ENCODE data around the gene ACADS.

ACADS gene

DNA sequence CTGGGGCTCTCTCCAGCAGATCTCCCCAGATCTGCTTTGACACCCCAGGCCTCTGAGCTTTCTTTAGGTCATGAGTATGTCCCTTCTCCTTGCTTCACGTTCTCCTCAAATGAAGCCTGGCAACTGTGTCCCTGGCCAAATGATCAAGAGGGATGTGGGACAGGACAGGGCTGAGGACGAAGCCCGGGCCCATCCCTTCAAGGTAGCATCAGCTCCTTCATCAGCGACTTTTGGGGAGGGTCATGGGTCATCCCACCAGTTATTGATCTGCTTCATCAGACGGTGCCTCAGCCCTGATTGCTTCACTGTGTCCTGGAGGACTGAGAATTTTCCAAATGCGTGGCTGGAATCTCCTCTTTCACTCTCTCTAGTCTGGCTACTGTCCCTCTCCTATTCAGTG lies 32.3 kb downstream of the ACADS start:
- DNase-seq (ENCODE audit: low read depth) = no peak
- H3K4me3 ChIP-seq (ENCODE audit: low read length) = no peak overlapping the region
- TF ChIP-seq, protein P1, sequence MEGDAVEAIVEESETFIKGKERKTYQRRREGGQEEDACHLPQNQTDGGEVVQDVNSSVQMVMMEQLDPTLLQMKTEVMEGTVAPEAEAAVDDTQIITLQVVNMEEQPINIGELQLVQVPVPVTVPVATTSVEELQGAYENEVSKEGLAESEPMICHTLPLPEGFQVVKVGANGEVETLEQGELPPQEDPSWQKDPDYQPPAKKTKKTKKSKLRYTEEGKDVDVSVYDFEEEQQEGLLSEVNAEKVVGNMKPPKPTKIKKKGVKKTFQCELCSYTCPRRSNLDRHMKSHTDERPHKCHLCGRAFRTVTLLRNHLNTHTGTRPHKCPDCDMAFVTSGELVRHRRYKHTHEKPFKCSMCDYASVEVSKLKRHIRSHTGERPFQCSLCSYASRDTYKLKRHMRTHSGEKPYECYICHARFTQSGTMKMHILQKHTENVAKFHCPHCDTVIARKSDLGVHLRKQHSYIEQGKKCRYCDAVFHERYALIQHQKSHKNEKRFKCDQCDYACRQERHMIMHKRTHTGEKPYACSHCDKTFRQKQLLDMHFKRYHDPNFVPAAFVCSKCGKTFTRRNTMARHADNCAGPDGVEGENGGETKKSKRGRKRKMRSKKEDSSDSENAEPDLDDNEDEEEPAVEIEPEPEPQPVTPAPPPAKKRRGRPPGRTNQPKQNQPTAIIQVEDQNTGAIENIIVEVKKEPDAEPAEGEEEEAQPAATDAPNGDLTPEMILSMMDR (conservative IDR thresholded peaks at IDR 0.05; ENCODE audit: low read length) = no peak

DNA sequence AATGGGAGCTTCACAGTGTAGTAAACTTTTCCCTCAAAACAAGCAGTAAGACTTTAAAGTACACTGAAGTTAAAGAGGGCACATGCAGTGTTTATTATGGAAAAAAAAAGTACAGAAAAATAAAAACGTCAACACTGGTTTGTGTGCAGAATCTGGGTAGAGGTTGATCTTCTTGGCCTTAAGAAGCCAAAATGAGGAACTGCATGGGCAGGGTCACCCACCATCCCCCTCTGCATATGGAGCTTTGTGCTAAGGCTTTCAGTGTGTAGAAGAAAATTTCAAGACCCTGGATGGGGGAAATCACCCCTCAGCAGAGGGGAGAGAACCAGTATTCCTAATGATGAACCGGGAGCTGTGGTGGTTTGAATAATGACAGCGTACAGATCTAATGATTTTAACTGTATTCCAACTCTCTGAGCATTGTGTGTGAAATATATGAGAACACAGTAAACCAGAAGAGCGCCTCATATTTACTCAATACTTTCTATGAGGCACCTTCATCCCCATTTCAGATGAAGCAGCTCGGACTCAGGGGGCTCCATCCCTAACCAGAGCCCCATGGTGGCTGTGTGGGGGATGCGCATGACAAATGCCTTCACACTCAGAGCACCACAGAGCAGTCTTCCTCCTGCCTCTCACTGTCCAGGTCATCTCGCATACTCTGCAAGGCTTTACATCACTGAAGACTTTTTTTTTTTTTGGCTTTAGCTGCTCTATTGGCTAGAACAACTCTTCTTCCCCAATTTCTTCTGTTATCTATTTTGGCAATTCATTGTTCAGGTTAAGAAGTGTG lies 33.4 kb downstream of the ACADS start:
- no peak for DNase-seq (ENCODE audit: low read depth)
- H3K4me3 ChIP-seq (ENCODE audit: low read length) = no peak overlapping the region
- TF ChIP-seq, protein P1 (conservative IDR thresholded peaks at IDR 0.05; ENCODE audit: low read length) = no peak

DNA sequence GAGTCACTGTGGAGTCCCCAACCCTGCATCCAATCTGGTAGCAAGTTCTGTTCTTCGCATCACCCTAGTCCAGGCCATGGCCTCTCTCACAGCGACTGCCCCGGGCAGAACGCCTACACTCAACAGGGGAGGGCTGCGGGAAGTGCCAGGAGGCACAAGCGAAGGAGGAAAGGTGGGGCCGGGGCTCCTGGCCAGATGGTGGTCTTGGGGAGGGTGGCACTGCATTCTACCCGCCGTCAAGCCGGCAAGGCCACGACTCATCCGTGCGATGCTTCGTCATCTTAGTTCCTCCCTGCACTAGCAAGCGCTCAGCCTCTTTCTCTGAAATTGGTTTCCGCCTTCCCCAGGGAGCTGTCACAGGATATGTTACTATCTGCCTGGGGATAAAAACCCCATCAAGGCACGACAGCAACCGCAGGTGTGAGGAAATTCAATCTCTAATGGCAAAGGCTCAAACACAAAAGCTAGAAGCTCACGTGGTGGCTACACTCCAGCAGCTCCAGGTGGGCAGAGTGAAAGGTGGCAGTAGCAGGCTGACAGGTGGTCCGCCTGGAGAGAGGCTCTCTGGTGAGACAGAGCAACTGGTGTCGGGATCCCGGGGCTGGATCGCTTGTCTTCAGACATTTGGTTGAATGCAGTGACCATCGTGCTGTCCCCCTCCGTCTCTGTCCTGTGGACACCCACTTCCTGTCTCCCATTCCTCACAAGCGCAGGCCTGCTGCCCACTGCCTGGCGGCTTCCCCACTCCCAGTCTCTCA lies 34.1 kb downstream of the ACADS start:
- H3K4me3 ChIP-seq (ENCODE audit: low read length) = no peak overlapping the region
- no peak for DNase-seq (ENCODE audit: low read depth)
- TF ChIP-seq, protein P1 (conservative IDR thresholded peaks at IDR 0.05; ENCODE audit: low read length) = no peak

DNA sequence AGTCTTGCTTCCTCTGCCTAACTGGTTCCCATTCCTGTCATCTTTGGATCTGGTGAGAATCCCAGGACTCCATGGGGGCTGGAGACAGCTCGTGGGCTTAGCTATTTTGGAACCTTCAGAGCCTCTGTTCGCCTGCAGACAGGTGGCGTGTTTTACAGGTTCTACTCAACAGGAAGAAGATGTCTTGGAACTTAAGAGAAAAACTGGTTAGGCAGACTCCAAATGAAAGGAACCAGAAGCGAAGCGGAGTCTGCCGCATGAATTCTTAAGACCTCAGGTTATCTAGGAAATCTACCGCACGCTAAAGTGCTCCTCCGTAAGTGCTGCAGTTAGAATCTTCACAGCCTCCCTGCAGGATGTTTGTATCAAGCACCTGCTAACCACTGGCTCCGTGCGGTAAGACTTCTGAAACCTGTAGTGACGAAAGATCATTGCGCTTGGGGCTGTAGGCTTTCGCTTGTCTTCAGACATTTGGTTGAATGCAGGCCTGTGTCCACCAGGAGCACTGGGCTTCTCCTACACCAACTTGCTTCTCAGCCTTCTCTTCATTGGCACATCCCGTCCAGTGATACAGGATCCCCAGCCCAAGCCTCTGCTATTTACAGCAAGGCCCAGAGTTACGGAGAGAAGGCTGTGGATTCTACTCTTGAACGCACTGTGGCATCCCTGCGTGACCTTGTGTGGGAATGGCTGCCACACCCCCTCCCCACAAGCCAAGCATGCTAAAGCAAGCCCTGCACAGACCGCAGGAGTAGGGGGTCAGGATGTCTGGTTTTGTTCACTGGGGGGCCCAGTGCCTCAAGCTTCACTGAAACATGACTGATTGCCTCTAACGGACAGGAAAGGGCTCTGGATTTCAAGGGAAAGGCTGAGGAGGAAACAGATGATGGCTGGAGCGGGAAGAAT lies 35.0 kb downstream of the ACADS start:
- TF ChIP-seq, protein P1 (conservative IDR thresholded peaks at IDR 0.05; ENCODE audit: low read length) = no peak
- no peak overlapping the region for H3K4me3 ChIP-seq (ENCODE audit: low read length)
- DNase-seq (ENCODE audit: low read depth) = no peak

DNA sequence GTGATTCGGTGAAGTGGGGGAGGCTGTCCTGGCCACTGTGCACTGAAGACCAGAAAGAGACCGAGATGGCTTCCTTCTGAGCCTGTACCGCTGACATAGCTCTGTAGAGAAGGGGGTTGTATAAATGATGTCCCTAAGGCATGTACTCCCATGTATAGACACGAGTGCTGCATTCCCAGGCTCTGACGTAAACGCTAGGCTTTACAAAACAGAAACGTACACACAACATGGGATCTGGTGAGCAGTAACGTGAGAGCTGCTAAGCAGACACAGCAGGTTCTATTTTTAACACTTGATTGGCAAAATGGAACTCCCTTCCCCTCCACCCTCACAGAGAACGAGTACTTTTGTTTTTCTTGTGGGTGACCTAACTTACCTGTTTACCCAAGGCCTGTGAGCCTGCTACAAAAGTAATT lies 35.9 kb downstream of the ACADS start:
- TF ChIP-seq, protein P1 (conservative IDR thresholded peaks at IDR 0.05; ENCODE audit: low read length) = no peak
- peak; percentile 74 for DNase-seq (ENCODE audit: low read depth)
- H3K4me3 ChIP-seq (ENCODE audit: low read length) = no peak overlapping the region

DNA sequence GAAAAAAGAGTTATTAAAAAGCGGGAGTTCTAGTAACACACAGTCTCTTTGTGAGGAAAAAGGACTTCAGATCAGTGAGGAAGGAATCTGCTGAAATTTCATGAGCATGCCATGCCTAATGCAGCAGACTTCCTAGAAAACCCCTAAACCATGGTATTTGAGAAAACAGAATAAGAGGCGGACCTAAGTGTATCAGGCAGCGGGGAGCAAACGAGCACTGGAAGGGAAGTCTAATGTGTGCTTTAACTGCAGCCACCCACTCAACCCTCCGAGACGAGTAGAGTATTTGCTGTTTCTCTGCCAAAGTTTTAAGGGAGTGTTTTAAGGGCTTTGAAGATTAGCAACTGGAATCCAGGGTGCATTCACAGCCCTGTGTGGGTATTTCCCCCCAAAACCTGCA lies 36.5 kb downstream of the ACADS start:
- DNase-seq (ENCODE audit: low read depth) = no peak

More for the DNA sequence above, 36.5 kb downstream of the ACADS start:
- TF ChIP-seq, protein P1 (conservative IDR thresholded peaks at IDR 0.05; ENCODE audit: low read length) = no peak
- H3K4me3 ChIP-seq (ENCODE audit: low read length) = no peak overlapping the region

All from AG10803 (cell line).